ENCODE results near the gene PRSS53. TPM values are rescaled to one million over a fixed set of nuclear protein-coding genes. Genes with fewer than 3 reads are reported as not detected.

The PRSS53 gene
- polyA plus RNA-seq, 1 of the 3 experiments (the other 2 are of a cell fraction): 3.1 TPM

DNA sequence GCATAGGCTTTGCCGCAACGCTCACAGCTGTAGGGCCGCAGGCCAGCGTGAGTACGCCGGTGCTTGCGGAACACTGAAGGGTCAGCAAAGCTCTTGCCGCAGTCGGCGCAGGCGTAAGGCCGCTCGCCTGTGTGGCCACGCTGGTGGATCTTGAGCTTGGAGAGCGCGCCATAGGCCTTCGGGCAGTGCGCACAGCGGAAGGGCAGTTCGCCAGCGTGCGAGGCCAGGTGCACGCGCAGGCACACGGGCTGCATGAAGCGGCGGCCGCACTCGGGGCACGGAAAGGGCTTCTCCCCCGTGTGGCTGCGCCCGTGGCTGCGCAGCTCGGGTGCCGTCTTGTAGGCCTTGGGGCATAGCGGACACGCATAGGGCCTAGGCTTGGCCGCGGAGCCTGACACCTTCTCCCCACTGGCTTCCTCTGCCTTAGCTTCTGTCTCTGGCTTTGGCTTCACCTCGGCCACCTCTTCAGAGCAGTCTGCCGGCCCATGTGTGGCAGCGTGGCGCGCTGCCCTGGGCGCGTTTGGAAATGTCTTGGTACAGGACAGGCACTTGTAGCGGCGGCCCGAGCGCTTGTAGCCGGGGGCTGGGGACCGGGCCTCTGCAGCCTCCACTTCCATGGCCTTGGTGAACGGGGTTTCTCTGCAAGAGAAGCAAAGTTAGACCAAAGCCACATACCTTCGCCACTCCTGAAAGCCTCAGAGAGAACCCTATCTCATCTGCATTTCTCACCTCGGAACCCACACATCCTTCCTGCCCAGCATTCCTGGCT is 24.7 kb downstream of the PRSS53 start:
- WGBS (ENCODE audit: low lambda C conversion rate): 96% methylated on average over 43 of the region's 56 CpGs
- Histone ChIP-seq H3K4me3 (ENCODE audit: low read depth in 2 of 2, low read length in 1 of 2) (no peak overlapping the region), H3K27ac (ENCODE audit: low read depth in 2 of 2, low read length in 1 of 2) (peak overlapping the region in 1 of 2 experiments; percentile 89; a peak in 3 of 4 replicates), H3K9me2 (no peaks in the 10 kb centered on the region), H3K27me3 (ENCODE audit: insufficient read depth) (no peaks in the 10 kb centered on the region), H3K79me2 (ENCODE audit: insufficient read depth) (peaks cover 83% of the 10 kb centered on the region), H3K9me3 (no peaks in the 10 kb centered on the region), H3K9ac (peak overlapping the region; percentile 37; the same call in 1 of the 2 replicates), H3F3A (replicated peaks; ENCODE audit: insufficient read depth) (peaks cover 17% of the 10 kb centered on the region), H3K4me2 (no peak overlapping the region), H2AFZ (ENCODE audit: low read depth) (no peak overlapping the region), H3K4me1 (ENCODE audit: control insufficient read depth in 1 of 2, insufficient read depth in 2 of 2, low read depth in 1 of 2, low read length in 1 of 2) (peaks cover 0 to 11% of the 10 kb centered on the region in 2 experiments; a peak in 3 of 4 replicates), H3K36me3 (replicated peaks in 1 of 2; ENCODE audit: control insufficient read depth in 1 of 2, insufficient read depth in 2 of 2, low read length in 1 of 2) (peaks cover 10 to 24% of the 10 kb centered on the region in 2 experiments), H4K20me1 (ENCODE audit: insufficient read depth) (no peaks in the 10 kb centered on the region)
- no peak for TF ChIP-seq GABPA (IDR thresholded peaks at IDR 0.05; ENCODE audit: low read depth)
- TF ChIP-seq ELF1 (IDR thresholded peaks at IDR 0.05): no peak
- TF ChIP-seq, protein P1, sequence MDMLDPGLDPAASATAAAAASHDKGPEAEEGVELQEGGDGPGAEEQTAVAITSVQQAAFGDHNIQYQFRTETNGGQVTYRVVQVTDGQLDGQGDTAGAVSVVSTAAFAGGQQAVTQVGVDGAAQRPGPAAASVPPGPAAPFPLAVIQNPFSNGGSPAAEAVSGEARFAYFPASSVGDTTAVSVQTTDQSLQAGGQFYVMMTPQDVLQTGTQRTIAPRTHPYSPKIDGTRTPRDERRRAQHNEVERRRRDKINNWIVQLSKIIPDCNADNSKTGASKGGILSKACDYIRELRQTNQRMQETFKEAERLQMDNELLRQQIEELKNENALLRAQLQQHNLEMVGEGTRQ (IDR thresholded peaks at IDR 0.05; ENCODE audit: borderline replicate concordance, low read depth, low read length): no peak
- TF ChIP-seq EZH2phosphoT487 (IDR thresholded peaks at IDR 0.05; ENCODE audit: borderline replicate concordance, low read depth): no peak
- no peak for TF ChIP-seq NFIC (IDR thresholded peaks at IDR 0.05; ENCODE audit: borderline replicate concordance)
- TF ChIP-seq GATA2 (CRISPR knock-in tag; IDR thresholded peaks at IDR 0.05): no peak
- ChIA-PET POLR2A (no interaction called here), CTCF (interaction anchor here (1.3 kb wide), 1 partner anchor 8 kb away, joined by 3 read pairs; no protein-coding TSS in a partner anchor)
- DNase-seq: no peak

DNA sequence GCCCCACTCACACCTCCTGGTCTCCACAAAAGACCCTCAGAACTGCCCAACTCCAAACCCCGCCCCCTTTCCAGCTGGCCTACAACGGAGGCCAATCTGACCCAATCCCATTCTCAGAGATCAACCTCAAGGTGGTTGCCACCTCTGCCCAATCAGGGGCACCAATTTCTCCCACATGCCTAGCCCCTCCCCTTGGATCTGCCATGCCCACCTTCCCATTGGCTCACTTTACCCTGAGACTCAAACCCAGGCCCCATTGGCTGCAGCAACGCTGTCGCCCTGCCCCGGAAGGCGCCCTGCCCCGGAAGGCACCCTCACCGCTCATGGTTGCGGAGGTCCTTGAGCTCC is 25.3 kb downstream of the PRSS53 start:
- DNase-seq: no peak

More for the DNA sequence above, 25.3 kb downstream of the PRSS53 start:
- H3K27me3 ChIP-seq (ENCODE audit: insufficient read depth): no peaks in the 10 kb centered on the region
- TF ChIP-seq, protein P1 (IDR thresholded peaks at IDR 0.05; ENCODE audit: borderline replicate concordance, low read depth, low read length): no peak
- TF ChIP-seq GATA2 (CRISPR knock-in tag; IDR thresholded peaks at IDR 0.05): no peak
- no peak for TF ChIP-seq ELF1 (IDR thresholded peaks at IDR 0.05)
- TF ChIP-seq GABPA (IDR thresholded peaks at IDR 0.05; ENCODE audit: low read depth): no peak
- TF ChIP-seq JUND (IDR thresholded peaks at IDR 0.05): no peak
- TF ChIP-seq IRF3 (IDR thresholded peaks at IDR 0.05; ENCODE audit: low read depth, low read length): no peak
- TF ChIP-seq CHD2 (IDR thresholded peaks at IDR 0.05; ENCODE audit: low read length, partially characterized antibody): no peak
- TF ChIP-seq, protein P2, sequence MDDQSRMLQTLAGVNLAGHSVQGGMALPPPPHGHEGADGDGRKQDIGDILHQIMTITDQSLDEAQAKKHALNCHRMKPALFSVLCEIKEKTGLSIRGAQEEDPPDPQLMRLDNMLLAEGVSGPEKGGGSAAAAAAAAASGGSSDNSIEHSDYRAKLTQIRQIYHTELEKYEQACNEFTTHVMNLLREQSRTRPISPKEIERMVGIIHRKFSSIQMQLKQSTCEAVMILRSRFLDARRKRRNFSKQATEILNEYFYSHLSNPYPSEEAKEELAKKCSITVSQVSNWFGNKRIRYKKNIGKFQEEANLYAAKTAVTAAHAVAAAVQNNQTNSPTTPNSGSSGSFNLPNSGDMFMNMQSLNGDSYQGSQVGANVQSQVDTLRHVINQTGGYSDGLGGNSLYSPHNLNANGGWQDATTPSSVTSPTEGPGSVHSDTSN (IDR thresholded peaks at IDR 0.05): no peak
- TF ChIP-seq YY1 (IDR thresholded peaks at IDR 0.05; ENCODE audit: low read depth): no peak
- TF ChIP-seq MXI1 (IDR thresholded peaks at IDR 0.05; ENCODE audit: low read depth, low read length): no peak
- TF ChIP-seq, protein P3, sequence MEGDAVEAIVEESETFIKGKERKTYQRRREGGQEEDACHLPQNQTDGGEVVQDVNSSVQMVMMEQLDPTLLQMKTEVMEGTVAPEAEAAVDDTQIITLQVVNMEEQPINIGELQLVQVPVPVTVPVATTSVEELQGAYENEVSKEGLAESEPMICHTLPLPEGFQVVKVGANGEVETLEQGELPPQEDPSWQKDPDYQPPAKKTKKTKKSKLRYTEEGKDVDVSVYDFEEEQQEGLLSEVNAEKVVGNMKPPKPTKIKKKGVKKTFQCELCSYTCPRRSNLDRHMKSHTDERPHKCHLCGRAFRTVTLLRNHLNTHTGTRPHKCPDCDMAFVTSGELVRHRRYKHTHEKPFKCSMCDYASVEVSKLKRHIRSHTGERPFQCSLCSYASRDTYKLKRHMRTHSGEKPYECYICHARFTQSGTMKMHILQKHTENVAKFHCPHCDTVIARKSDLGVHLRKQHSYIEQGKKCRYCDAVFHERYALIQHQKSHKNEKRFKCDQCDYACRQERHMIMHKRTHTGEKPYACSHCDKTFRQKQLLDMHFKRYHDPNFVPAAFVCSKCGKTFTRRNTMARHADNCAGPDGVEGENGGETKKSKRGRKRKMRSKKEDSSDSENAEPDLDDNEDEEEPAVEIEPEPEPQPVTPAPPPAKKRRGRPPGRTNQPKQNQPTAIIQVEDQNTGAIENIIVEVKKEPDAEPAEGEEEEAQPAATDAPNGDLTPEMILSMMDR (IDR thresholded peaks at IDR 0.05): no peak
- no peak for TF ChIP-seq RAD21 (IDR thresholded peaks at IDR 0.05; ENCODE audit: low read length)
- TF ChIP-seq, protein P4, sequence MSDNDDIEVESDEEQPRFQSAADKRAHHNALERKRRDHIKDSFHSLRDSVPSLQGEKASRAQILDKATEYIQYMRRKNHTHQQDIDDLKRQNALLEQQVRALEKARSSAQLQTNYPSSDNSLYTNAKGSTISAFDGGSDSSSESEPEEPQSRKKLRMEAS (IDR thresholded peaks at IDR 0.05; ENCODE audit: low read depth): no peak
- TF ChIP-seq, protein P5, sequence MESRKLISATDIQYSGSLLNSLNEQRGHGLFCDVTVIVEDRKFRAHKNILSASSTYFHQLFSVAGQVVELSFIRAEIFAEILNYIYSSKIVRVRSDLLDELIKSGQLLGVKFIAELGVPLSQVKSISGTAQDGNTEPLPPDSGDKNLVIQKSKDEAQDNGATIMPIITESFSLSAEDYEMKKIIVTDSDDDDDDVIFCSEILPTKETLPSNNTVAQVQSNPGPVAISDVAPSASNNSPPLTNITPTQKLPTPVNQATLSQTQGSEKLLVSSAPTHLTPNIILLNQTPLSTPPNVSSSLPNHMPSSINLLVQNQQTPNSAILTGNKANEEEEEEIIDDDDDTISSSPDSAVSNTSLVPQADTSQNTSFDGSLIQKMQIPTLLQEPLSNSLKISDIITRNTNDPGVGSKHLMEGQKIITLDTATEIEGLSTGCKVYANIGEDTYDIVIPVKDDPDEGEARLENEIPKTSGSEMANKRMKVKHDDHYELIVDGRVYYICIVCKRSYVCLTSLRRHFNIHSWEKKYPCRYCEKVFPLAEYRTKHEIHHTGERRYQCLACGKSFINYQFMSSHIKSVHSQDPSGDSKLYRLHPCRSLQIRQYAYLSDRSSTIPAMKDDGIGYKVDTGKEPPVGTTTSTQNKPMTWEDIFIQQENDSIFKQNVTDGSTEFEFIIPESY (IDR thresholded peaks at IDR 0.05; ENCODE audit: borderline replicate concordance, low read depth): no peak
- no peak for TF ChIP-seq TCF12 (IDR thresholded peaks at IDR 0.05)
- no peak for TF ChIP-seq SIN3A (IDR thresholded peaks at IDR 0.05; ENCODE audit: borderline replicate concordance, low read depth, low read length)
- peaks cover 17% of the 10 kb centered on the region for H3F3A ChIP-seq (replicated peaks; ENCODE audit: insufficient read depth)
- H4K20me1 ChIP-seq (ENCODE audit: insufficient read depth): no peaks in the 10 kb centered on the region
- H3K4me2 ChIP-seq: no peak overlapping the region
- ChIA-PET CTCF (interaction anchor here (1.3 kb wide), 1 partner anchor 8 kb away, joined by 3 read pairs; no protein-coding TSS in a partner anchor), POLR2A (no interaction called here)
- no peak overlapping the region for H3K4me3 ChIP-seq (ENCODE audit: low read depth in 2 of 2, low read length in 1 of 2)
- H3K9ac ChIP-seq: no peak overlapping the region
- no peak overlapping the region for H2AFZ ChIP-seq (ENCODE audit: low read depth)
- no peaks in the 10 kb centered on the region for H3K9me3 ChIP-seq
- WGBS (ENCODE audit: low lambda C conversion rate): 96% methylated on average over 8 of the region's 9 CpGs
- peaks cover 0 to 11% of the 10 kb centered on the region in 2 experiments; a peak in 3 of 4 replicates for H3K4me1 ChIP-seq (ENCODE audit: control insufficient read depth in 1 of 2, insufficient read depth in 2 of 2, low read depth in 1 of 2, low read length in 1 of 2)
- H3K79me2 ChIP-seq (ENCODE audit: insufficient read depth): peaks cover 77% of the 10 kb centered on the region
- H3K9me2 ChIP-seq: no peaks in the 10 kb centered on the region
- peaks cover 14 to 24% of the 10 kb centered on the region in 2 experiments for H3K36me3 ChIP-seq (replicated peaks in 1 of 2; ENCODE audit: control insufficient read depth in 1 of 2, insufficient read depth in 2 of 2, low read length in 1 of 2)
- H3K27ac ChIP-seq (ENCODE audit: low read depth in 2 of 2, low read length in 1 of 2): no peak overlapping the region
